ENCODE results near the gene MARCHF11.

MARCHF11 gene

GRCh38 chr5:16108418-16108817 lies 71.2 kb downstream of the MARCHF11 start:
- peak; percentile 88 for TF ChIP-seq FOXP2 (optimal IDR thresholded peaks at IDR 0.05; ENCODE audit: borderline replicate concordance, extremely low read depth, extremely low read length, insufficient read depth)
- no peak for TF ChIP-seq SIN3A (IDR thresholded peaks at IDR 0.05; ENCODE audit: borderline replicate concordance, insufficient read depth, low read length)

DNA sequence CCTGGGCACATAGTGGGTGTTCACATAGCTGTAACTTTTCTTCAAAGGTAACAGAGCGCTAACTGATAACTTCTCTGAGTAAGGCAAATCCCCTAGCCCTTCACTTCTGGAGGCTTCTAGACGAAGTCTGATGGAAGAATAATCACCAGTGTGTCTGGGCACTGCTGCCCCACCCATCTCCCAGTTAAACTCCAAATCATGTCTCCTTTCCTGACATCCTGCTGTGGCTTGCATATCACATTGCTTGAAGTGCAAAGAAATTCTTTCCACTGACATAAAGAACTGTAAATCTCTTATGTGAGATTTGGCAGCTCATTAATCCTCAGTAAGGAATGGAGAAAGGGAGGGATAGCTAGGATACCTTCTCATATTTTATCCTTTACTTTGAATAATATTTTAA lies 74.6 kb downstream of the MARCHF11 start:
- no peak for TF ChIP-seq REST (IDR thresholded peaks at IDR 0.05; ENCODE audit: insufficient read depth in 1 of 2, low read depth in 2 of 2, low read length in 2 of 2)
- no peak for TF ChIP-seq TAF1 (IDR thresholded peaks at IDR 0.05; ENCODE audit: borderline replicate concordance, insufficient read depth, low read length)
- no peak for TF ChIP-seq POLR2AphosphoS5 (IDR thresholded peaks at IDR 0.05; ENCODE audit: low read depth, low read length)
- TF ChIP-seq SIN3A (IDR thresholded peaks at IDR 0.05; ENCODE audit: borderline replicate concordance, insufficient read depth, low read length) = no peak
- no peak for TF ChIP-seq FOXP2 (optimal IDR thresholded peaks at IDR 0.05; ENCODE audit: borderline replicate concordance, extremely low read depth, extremely low read length, insufficient read depth)

DNA sequence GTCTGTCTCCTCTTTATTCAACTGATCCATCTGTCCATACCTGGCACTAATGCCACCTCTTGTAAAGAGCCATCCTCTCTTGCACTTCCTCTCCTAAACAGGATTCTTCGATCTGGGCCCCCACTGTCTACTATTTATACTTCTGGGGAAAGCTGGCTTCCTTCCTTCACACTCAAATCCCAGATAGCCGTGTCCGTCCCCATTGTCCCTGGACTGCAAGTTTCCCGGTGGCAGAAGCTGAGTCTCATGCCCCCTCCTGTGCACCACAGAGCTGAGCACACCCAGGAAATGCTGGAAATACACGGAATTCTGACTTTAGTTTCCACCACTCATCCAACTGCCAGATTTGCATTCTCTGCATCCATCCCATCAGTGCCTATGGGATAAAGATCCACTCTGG lies 84.0 kb downstream of the MARCHF11 start:
- no peak for TF ChIP-seq POLR2AphosphoS5 (IDR thresholded peaks at IDR 0.05; ENCODE audit: low read depth, low read length)
- no peak for TF ChIP-seq SIN3A (IDR thresholded peaks at IDR 0.05; ENCODE audit: borderline replicate concordance, insufficient read depth, low read length)

GRCh38 chr5:16090270-16090669 lies 89.3 kb downstream of the MARCHF11 start:
- TF ChIP-seq POLR2AphosphoS5 (IDR thresholded peaks at IDR 0.05; ENCODE audit: low read depth, low read length) (no peak), FOXP2 (optimal IDR thresholded peaks at IDR 0.05; ENCODE audit: borderline replicate concordance, extremely low read depth, extremely low read length, insufficient read depth) (no peak), REST (IDR thresholded peaks at IDR 0.05; ENCODE audit: insufficient read depth in 1 of 2, low read depth in 2 of 2, low read length in 2 of 2) (no peak), SIN3A (IDR thresholded peaks at IDR 0.05; ENCODE audit: borderline replicate concordance, insufficient read depth, low read length) (no peak), TAF1 (IDR thresholded peaks at IDR 0.05; ENCODE audit: borderline replicate concordance, insufficient read depth, low read length) (no peak)

DNA sequence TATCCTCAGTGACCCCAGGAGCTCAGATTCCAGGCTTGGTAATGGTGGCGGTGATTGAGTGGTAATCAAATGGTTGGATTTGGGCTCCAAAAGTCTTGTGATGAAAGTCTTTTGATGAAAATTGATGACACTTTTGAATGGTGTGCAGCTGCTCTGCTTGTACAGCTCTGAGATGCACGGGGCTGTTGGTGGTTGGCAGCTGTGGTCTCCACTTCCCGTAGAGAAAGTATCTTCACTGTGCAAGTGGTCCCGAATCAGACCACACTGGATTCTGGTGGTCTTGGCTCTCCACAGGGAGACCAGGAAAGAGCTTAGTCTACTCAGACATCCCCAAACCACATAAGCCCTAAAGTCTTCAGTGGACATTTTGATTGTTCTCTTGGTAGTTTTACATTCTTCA lies 96.6 kb downstream of the MARCHF11 start:
- no peak for TF ChIP-seq TAF1 (IDR thresholded peaks at IDR 0.05; ENCODE audit: borderline replicate concordance, insufficient read depth, low read length)
- no peak for TF ChIP-seq SIN3A (IDR thresholded peaks at IDR 0.05; ENCODE audit: borderline replicate concordance, insufficient read depth, low read length)
- no peak for TF ChIP-seq FOXP2 (optimal IDR thresholded peaks at IDR 0.05; ENCODE audit: borderline replicate concordance, extremely low read depth, extremely low read length, insufficient read depth)
- no peak for TF ChIP-seq POLR2AphosphoS5 (IDR thresholded peaks at IDR 0.05; ENCODE audit: low read depth, low read length)
- TF ChIP-seq REST (IDR thresholded peaks at IDR 0.05; ENCODE audit: insufficient read depth in 1 of 2, low read depth in 2 of 2, low read length in 2 of 2) = no peak

- TF ChIP-seq POLR2AphosphoS5 (IDR thresholded peaks at IDR 0.05; ENCODE audit: low read depth, low read length) (no peak), TAF1 (IDR thresholded peaks at IDR 0.05; ENCODE audit: borderline replicate concordance, insufficient read depth, low read length) (no peak), SIN3A (IDR thresholded peaks at IDR 0.05; ENCODE audit: borderline replicate concordance, insufficient read depth, low read length) (no peak), REST (IDR thresholded peaks at IDR 0.05; ENCODE audit: insufficient read depth in 1 of 2, low read depth in 2 of 2, low read length in 2 of 2) (no peak), FOXP2 (optimal IDR thresholded peaks at IDR 0.05; ENCODE audit: borderline replicate concordance, extremely low read depth, extremely low read length, insufficient read depth) (no peak)
These were observed 97.5 kb downstream of the MARCHF11 start for GRCh38 chr5:16082053-16082452.

All from PFSK-1 (cell line).